Measurements from ENCODE around the gene EIF4EBP3.

The EIF4EBP3 gene

DNA sequence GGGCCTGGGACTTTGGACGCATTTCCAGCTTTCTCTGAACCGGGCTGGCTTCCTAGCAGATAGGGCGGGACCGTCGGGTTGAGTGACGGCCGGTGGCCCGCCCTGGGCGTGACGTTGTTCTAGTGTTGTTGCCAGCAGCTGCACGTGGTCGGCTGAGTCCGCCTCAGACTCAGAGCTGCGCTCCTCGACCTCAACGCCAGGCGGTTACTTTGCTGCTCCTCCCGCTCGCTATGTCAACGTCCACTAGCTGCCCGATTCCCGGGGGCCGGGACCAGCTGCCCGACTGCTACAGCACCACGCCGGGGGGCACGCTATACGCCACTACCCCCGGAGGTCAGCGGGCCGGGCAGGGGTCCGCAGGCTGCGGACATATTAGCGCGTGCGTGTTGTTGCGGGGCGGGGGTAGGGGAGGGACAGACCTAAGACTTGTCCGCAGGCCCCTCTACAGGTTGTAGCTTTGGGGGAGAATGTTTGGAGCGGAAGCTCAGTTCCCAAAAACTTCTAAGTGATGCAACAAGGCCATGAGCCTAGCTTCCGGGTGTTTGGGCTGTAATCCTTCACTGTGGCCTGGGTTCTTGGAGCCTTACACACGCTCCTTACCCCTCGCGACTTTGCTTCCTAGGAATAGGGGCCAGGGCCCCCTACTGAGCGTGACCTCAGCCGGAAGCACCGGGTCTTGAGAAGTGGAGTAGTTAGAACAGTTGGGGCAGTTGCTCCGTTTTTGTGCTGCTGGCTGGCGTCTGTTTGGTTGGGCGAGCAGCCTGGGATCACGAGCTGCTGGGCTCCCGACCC, at the start of gene EIF4EBP3:
EIF4EBP3 (plus strand) TSS at position 155 of the 792 bp plus-strand sequence; CDS start at position 231, 76 bp downstream.
- peak; percentile 96 for DNase-seq (ENCODE audit: low read depth)
- peak within 1 kb of the TSS; percentile 16 for H3K4me3 ChIP-seq (ENCODE audit: control insufficient read depth, low read depth, low read length)
- TF ChIP-seq, protein P1, sequence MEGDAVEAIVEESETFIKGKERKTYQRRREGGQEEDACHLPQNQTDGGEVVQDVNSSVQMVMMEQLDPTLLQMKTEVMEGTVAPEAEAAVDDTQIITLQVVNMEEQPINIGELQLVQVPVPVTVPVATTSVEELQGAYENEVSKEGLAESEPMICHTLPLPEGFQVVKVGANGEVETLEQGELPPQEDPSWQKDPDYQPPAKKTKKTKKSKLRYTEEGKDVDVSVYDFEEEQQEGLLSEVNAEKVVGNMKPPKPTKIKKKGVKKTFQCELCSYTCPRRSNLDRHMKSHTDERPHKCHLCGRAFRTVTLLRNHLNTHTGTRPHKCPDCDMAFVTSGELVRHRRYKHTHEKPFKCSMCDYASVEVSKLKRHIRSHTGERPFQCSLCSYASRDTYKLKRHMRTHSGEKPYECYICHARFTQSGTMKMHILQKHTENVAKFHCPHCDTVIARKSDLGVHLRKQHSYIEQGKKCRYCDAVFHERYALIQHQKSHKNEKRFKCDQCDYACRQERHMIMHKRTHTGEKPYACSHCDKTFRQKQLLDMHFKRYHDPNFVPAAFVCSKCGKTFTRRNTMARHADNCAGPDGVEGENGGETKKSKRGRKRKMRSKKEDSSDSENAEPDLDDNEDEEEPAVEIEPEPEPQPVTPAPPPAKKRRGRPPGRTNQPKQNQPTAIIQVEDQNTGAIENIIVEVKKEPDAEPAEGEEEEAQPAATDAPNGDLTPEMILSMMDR (conservative IDR thresholded peaks at IDR 0.05; ENCODE audit: control insufficient read depth, insufficient read depth, low read depth, low read length), result peak; percentile 49

- no peak overlapping the region for H3K4me3 ChIP-seq (ENCODE audit: control insufficient read depth, low read depth, low read length)
- TF ChIP-seq, protein P1 (conservative IDR thresholded peaks at IDR 0.05; ENCODE audit: control insufficient read depth, insufficient read depth, low read depth, low read length), result no peak
- DNase-seq (ENCODE audit: low read depth), result no peak
Measured at GRCh38 chr5:140497897-140498296, 49.6 kb upstream of the EIF4EBP3 start.

GRCh38 chr5:140498591-140498990, 48.9 kb upstream of the EIF4EBP3 start:
- H3K4me3 ChIP-seq (ENCODE audit: control insufficient read depth, low read depth, low read length), result no peak overlapping the region
- TF ChIP-seq, protein P1 (conservative IDR thresholded peaks at IDR 0.05; ENCODE audit: control insufficient read depth, insufficient read depth, low read depth, low read length), result no peak
- DNase-seq (ENCODE audit: low read depth), result no peak

DNA sequence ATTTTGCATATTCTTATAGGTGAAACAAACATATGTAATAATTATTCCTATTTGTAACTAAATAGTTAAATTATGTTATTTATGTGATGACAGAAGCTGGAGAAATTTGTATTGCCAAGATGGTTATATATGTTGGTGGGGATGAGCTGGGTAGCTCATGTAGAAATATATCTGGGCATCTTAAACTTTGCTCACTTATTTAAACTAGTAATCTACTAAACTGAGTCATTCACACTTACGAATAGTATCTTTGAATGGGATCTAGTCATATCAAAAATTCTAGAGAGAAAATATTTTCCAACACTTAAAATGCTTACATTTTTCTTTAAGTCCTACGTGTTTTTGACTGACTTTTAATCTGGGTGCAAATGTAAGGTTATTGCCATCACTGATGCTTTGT, 44.6 kb upstream of the EIF4EBP3 start:
- H3K4me3 ChIP-seq (ENCODE audit: control insufficient read depth, low read depth, low read length), result no peak overlapping the region
- TF ChIP-seq, protein P1 (conservative IDR thresholded peaks at IDR 0.05; ENCODE audit: control insufficient read depth, insufficient read depth, low read depth, low read length), result no peak
- DNase-seq (ENCODE audit: low read depth), result no peak

DNA sequence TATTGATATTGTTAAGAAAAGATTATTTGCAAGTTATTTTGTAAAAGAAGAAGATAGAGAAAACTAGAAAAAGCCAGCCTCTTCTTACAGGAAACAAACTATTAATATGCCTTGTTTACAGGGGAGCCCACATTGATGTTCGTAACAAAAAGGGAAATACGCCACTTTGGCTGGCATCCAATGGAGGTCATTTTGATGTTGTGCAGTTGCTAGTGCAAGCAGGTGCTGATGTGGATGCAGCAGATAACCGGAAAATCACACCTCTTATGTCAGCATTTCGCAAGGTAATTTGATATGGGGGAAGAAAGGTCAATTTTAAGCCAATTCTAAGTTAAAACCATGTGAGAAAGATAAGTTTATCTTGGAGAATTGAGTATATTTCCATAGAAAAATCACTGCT, 37.6 kb upstream of the EIF4EBP3 start:
- no peak overlapping the region for H3K4me3 ChIP-seq (ENCODE audit: control insufficient read depth, low read depth, low read length)
- DNase-seq (ENCODE audit: low read depth), result no peak
- TF ChIP-seq, protein P1 (conservative IDR thresholded peaks at IDR 0.05; ENCODE audit: control insufficient read depth, insufficient read depth, low read depth, low read length), result no peak

GRCh38 chr5:140513124-140513523, 34.3 kb upstream of the EIF4EBP3 start:
- DNase-seq (ENCODE audit: low read depth), result no peak
- TF ChIP-seq, protein P1 (conservative IDR thresholded peaks at IDR 0.05; ENCODE audit: control insufficient read depth, insufficient read depth, low read depth, low read length), result no peak
- H3K4me3 ChIP-seq (ENCODE audit: control insufficient read depth, low read depth, low read length), result no peak overlapping the region

Data from fibroblast of mammary gland (primary cell).